WTC11 (cell line): ENCODE data around the gene AKAP1. TPM values are rescaled to one million over a fixed set of nuclear protein-coding genes. Genes with fewer than 3 reads are reported as not detected.
A peak's percentile ranks its signal among the peaks of the same experiment; 100 is the strongest.

Experiments
- ATAC-seq: fragments of 200-7000 bp; cut with Tn5 transposase; 2 replicates; pipeline ENCODE4 v1.10.0; 2021; ENCODE audit warnings: mild to moderate bottlenecking, moderate library complexity
- CTCF ChIA-PET: fragments of 300-600 bp; sonication (Branson Sonifier 250); formaldehyde crosslinking; loops from one replicate; lab custom pipeline; 2021; ENCODE audit warnings: antibody characterized with exemption; lab: Charles Lee
- POLR2A ChIA-PET: fragments of 350-600 bp; sonication (Branson Sonifier 250); formaldehyde crosslinking; loops from one replicate; lab custom pipeline; 2021; ENCODE audit warnings: antibody characterized with exemption; lab: Charles Lee
- DNase-seq: peaks from one replicate; pipeline ENCODE4 v3.0.0; 2021; ENCODE audit warnings: low spot score
- H3K27ac Mint-ChIP-seq: 2 replicates; pipeline ENCODE4 v1.8.0; 2021; ENCODE audit warnings: mixed read lengths
- H3K27me3 Mint-ChIP-seq: 2 replicates; pipeline ENCODE4 v1.8.0; 2021; ENCODE audit warnings: low read depth, mild to moderate bottlenecking, moderate library complexity, mixed read lengths
- H3K36me3 Mint-ChIP-seq: 2 replicates; pipeline ENCODE4 v1.8.0; 2021; ENCODE audit warnings: mixed read lengths
- H3K4me1 Mint-ChIP-seq: 2 replicates; pipeline ENCODE4 v1.8.0; 2022; ENCODE audit warnings: mixed read lengths
- H3K4me3 Mint-ChIP-seq: 2 replicates; pipeline ENCODE4 v1.8.0; 2021; ENCODE audit warnings: mild to moderate bottlenecking, moderate library complexity, mixed read lengths
- H3K9me3 Mint-ChIP-seq: 2 replicates; pipeline ENCODE4 v1.8.0; 2021; ENCODE audit warnings: mixed read lengths
- ATF2 ChIP-seq: sonication (generic); formaldehyde crosslinking; IDR thresholded peaks from 2 replicates; pipeline ENCODE4 v1.8.1; 2022; ENCODE audit warnings: low read depth, missing genetic modification reagents, borderline replicate concordance
- CTCF ChIP-seq: fragments of 200-600 bp; IDR thresholded peaks from 2 replicates; pipeline ENCODE4 v1.8.0; 2022; ENCODE audit warnings: antibody characterized with exemption
- E2F1 ChIP-seq: sonication (generic); formaldehyde crosslinking; IDR thresholded peaks from 2 replicates; pipeline ENCODE4 v1.8.0; 2022; ENCODE audit warnings: mild to moderate bottlenecking, missing genetic modification reagents
- E2F4 ChIP-seq: sonication (generic); formaldehyde crosslinking; IDR thresholded peaks from 2 replicates; pipeline ENCODE4 v1.8.1; 2022; ENCODE audit warnings: low read depth, mild to moderate bottlenecking, moderate library complexity, missing genetic modification reagents, borderline replicate concordance
- EMX1 ChIP-seq: fragments of 250-450 bp; sonication (Bioruptor Pico); IDR thresholded peaks from 2 replicates; pipeline ENCODE4 v1.8.0; 2021; ENCODE audit warnings: mild to moderate bottlenecking
- HMGA2 ChIP-seq: fragments of 250-450 bp; sonication (Bioruptor Pico); IDR thresholded peaks from 2 replicates; pipeline ENCODE4 v1.4.0; 2021; ENCODE audit warnings: mild to moderate bottlenecking, moderate library complexity
- JAZF1 ChIP-seq: fragments of 250-450 bp; sonication (Bioruptor Pico); IDR thresholded peaks from 2 replicates; pipeline ENCODE4 v1.9.0; 2021; ENCODE audit warnings: moderate library complexity, mild to moderate bottlenecking, inconsistent platforms
- JUN ChIP-seq: sonication (generic); formaldehyde crosslinking; IDR thresholded peaks from 2 replicates; pipeline ENCODE4 v1.8.0; 2023; ENCODE audit warnings: mild to moderate bottlenecking, missing genetic modification reagents
- NFE2L1 ChIP-seq: sonication (generic); formaldehyde crosslinking; IDR thresholded peaks from 2 replicates; pipeline ENCODE4 v1.8.1; 2023; ENCODE audit warnings: missing genetic modification reagents
- NR2C2 ChIP-seq: sonication (generic); formaldehyde crosslinking; IDR thresholded peaks from 2 replicates; pipeline ENCODE4 v1.8.0; 2022; ENCODE audit warnings: mild to moderate bottlenecking, missing genetic modification reagents
- RELA ChIP-seq: sonication (generic); formaldehyde crosslinking; IDR thresholded peaks from 2 replicates; pipeline ENCODE4 v1.8.1; 2022; ENCODE audit warnings: missing genetic modification reagents, mild to moderate bottlenecking, borderline replicate concordance
- SOX15 ChIP-seq: fragments of 250-450 bp; sonication (Bioruptor Pico); IDR thresholded peaks from 2 replicates; pipeline ENCODE4 v1.9.0; 2021; ENCODE audit warnings: mild to moderate bottlenecking
- STAT6 ChIP-seq: sonication (generic); formaldehyde crosslinking; conservative IDR thresholded peaks from 2 replicates; pipeline ENCODE4 v1.8.1; 2023; ENCODE audit warnings: mild to moderate bottlenecking, low read depth, missing genetic modification reagents, moderate library complexity
- USF2 ChIP-seq: sonication (generic); formaldehyde crosslinking; IDR thresholded peaks from 2 replicates; pipeline ENCODE4 v1.8.1; 2023; ENCODE audit warnings: mild to moderate bottlenecking, missing genetic modification reagents, moderate library complexity
- ZBTB21 ChIP-seq: sonication (generic); formaldehyde crosslinking; IDR thresholded peaks from 2 replicates; pipeline ENCODE4 v1.8.1; 2023; ENCODE audit warnings: mild to moderate bottlenecking, missing genetic modification reagents, borderline replicate concordance
- ZNF219 ChIP-seq: sonication (generic); formaldehyde crosslinking; IDR thresholded peaks from 2 replicates; pipeline ENCODE4 v1.8.0; 2023; ENCODE audit warnings: missing genetic modification reagents, mild to moderate bottlenecking, borderline replicate concordance
- ZNF232 ChIP-seq: sonication (generic); formaldehyde crosslinking; IDR thresholded peaks from 2 replicates; pipeline ENCODE4 v1.8.0; 2022; ENCODE audit warnings: mild to moderate bottlenecking, missing genetic modification reagents
- ZNF281 ChIP-seq: sonication (generic); formaldehyde crosslinking; IDR thresholded peaks from 2 replicates; pipeline ENCODE4 v1.8.0; 2023; ENCODE audit warnings: mild to moderate bottlenecking, missing genetic modification reagents
- ZNF671 ChIP-seq: fragments of 250-450 bp; sonication (Bioruptor Pico); IDR thresholded peaks from 2 replicates; pipeline ENCODE4 v1.8.0; 2021; ENCODE audit warnings: mild to moderate bottlenecking
- total RNA-seq: library from RNA; stranded (reverse); gene quantifications from 3 replicates; pipeline ENCODE4 v1.2.3, GENCODE V29; 2021

Gene AKAP1
- total RNA-seq, 1 experiment from 2014 or later = 74.5 TPM

- Mint-ChIP-seq H3K27me3 (peaks cover 2% of the 10 kb centered on the region; the same call in 1 of the 2 replicates), H3K4me1 (peaks cover 45% of the 10 kb centered on the region), H3K36me3 (peaks cover 3% of the 10 kb centered on the region), H3K4me3 (no peak overlapping the region), H3K9me3 (peaks cover 11% of the 10 kb centered on the region), H3K27ac (peak overlapping the region; percentile 28; the same call in 1 of the 2 replicates)
- POLR2A ChIA-PET = interaction anchor here (0.6 to 0.7 kb wide), 2 partner anchors 49 to 330 kb away, joined by 3 to 4 read pairs; no protein-coding TSS in a partner anchor
- DNase-seq = no peak
- ATAC-seq = peak; percentile 68
- CTCF ChIA-PET = interaction anchor here (0.7 to 2.2 kb wide), 4 partner anchors 107 to 611 kb away, joined by 3 to 11 read pairs (median 8); no protein-coding TSS in a partner anchor
- no peak for TF ChIP-seq EMX1 (CRISPR knock-in tag)
- no peak for TF ChIP-seq NFE2L1
- no peak for TF ChIP-seq STAT6 (CRISPR knock-in tag)
- no peak for TF ChIP-seq ZNF281 (CRISPR knock-in tag)
- no peak for TF ChIP-seq ATF2 (CRISPR knock-in tag)
- no peak for TF ChIP-seq HMGA2 (CRISPR knock-in tag)
- TF ChIP-seq CTCF = no peak
- no peak for TF ChIP-seq ZBTB21 (CRISPR knock-in tag)
- no peak for TF ChIP-seq SOX15
- no peak for TF ChIP-seq E2F4
- TF ChIP-seq JUN = no peak
- TF ChIP-seq RELA (CRISPR knock-in tag) = no peak
- TF ChIP-seq ZNF219 (CRISPR knock-in tag) = no peak
- TF ChIP-seq JAZF1 (CRISPR knock-in tag) = no peak
- no peak for TF ChIP-seq ZNF671 (CRISPR knock-in tag)
- TF ChIP-seq NR2C2 = no peak
- no peak for TF ChIP-seq ZNF232
- no peak for TF ChIP-seq E2F1 (CRISPR knock-in tag)
- TF ChIP-seq USF2 = no peak
- TF ChIP-seq, all 79 proteins: peak for 0
These were observed 51.3 kb downstream of the AKAP1 start for GRCh38 chr17:57136355-57136754.
